Inflammatory macrophage treated with lipopolysaccharide for 4 hours (primary cell): ENCODE measurements around the gene PLXNB1.

Experiments
- DNase-seq: peaks from one replicate; pipeline ENCODE4 v3.0.0-alpha.2; 2020

PLXNB1 gene

GRCh38 chr3:48356419-48356818 is 73.5 kb downstream of the PLXNB1 start:
- DNase-seq = no peak

DNA sequence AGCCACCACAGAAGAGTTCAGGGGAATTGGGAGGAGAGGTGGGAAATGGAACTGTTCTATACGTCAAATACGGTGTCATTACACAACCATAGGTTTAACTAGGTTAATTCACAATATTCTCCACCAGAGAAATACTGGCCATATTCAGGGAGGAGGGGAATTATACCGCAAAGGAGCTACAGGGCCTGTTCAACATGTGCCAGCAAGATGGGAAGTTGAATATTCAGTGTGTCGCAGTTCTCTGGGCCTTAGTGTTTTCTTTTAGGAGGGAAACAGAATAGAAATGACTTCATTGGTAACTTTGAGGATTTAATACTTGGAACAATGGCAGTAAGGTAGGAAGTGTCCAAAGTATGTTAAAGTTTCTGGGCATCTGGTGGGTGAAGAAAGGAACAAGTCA is 75.9 kb downstream of the PLXNB1 start:
- no peak for DNase-seq
